Measurements from ENCODE around the gene ALDH9A1.
"Not testable (repeated sequence)": the region's sequence is repeated elsewhere in the genome, so short reads cannot be mapped to it uniquely, and the experiment has no call there.

The ALDH9A1 gene

GRCh38 chr1:165716265-165717051 lies 18.1 kb upstream of the ALDH9A1 start:
- H3K9me3 ChIP-seq (ENCODE audit: control insufficient read depth, low read length); DNase-seq (ENCODE audit: low read depth); H3K4me3 ChIP-seq (ENCODE audit: low read length); H3K9ac ChIP-seq (ENCODE audit: low read length); H3K36me3 ChIP-seq (ENCODE audit: control insufficient read depth, insufficient read depth, low read length, severe bottlenecking); H3K4me1 ChIP-seq (ENCODE audit: control insufficient read depth, insufficient read depth, low read length); H3K27me3 ChIP-seq (replicated peaks; ENCODE audit: control insufficient read depth, insufficient read depth, low read length): not testable (repeated sequence)

DNA sequence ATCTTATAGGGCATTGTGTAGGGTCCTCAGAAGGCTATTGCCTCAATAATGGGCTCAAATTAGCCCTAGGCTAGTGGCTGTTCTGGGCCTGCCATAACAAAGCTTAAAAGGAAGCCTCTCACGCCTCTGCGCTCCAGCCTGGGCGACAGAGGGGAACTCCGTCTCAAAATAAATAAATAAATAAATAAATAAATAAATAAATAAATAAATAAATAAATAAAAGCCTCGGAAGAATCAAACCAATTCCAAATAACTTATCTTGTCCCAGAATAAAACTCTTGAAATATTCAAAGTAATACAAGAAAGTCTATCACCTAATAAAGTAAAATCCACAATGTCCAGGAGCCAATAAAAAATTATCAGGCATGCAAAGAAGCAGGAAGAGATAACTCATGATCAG lies 14.4 kb upstream of the ALDH9A1 start:
- H3K4me3 ChIP-seq (ENCODE audit: low read length): no peak overlapping the region
- H3K36me3 ChIP-seq (ENCODE audit: control insufficient read depth, insufficient read depth, low read length, severe bottlenecking): no peaks in the 10 kb centered on the region
- H3K9ac ChIP-seq (ENCODE audit: low read length): no peak overlapping the region
- H3K4me1 ChIP-seq (ENCODE audit: control insufficient read depth, insufficient read depth, low read length): no peaks in the 10 kb centered on the region
- DNase-seq (ENCODE audit: low read depth): no peak
- H3K9me3 ChIP-seq (ENCODE audit: control insufficient read depth, low read length): no peaks in the 10 kb centered on the region
- no peaks in the 10 kb centered on the region for H3K27me3 ChIP-seq (replicated peaks; ENCODE audit: control insufficient read depth, insufficient read depth, low read length)

GRCh38 chr1:165707984-165708706 lies 9.8 kb upstream of the ALDH9A1 start:
- no peaks in the 10 kb centered on the region for H3K36me3 ChIP-seq (ENCODE audit: control insufficient read depth, insufficient read depth, low read length, severe bottlenecking)
- no peaks in the 10 kb centered on the region for H3K9me3 ChIP-seq (ENCODE audit: control insufficient read depth, low read length)

DNA sequence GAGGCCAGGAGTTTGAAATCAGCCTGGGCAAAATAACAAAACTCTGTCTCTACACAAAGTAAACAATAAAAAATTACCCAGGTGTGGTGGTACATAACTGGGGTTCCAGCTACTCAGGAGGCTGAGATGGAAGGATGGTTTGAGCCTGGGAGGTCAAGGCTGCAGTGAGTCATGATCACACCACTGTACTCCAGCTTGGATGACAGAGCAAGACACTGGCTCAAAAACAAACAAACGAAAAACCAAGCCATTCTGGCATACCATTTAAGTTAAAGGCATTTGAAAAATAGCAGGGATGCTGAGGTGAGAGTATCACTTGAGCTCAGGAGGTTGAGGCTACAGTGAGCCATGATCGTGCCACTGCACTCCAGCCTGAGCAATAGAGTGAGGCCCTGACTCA lies 5.3 kb upstream of the ALDH9A1 start:
- peaks cover 4% of the 10 kb centered on the region for H3K4me1 ChIP-seq (ENCODE audit: control insufficient read depth, insufficient read depth, low read length)
- no peak overlapping the region for H3K4me3 ChIP-seq (ENCODE audit: low read length)
- no peaks in the 10 kb centered on the region for H3K36me3 ChIP-seq (ENCODE audit: control insufficient read depth, insufficient read depth, low read length, severe bottlenecking)
- H3K9me3 ChIP-seq (ENCODE audit: control insufficient read depth, low read length): no peaks in the 10 kb centered on the region
- H3K27me3 ChIP-seq (replicated peaks; ENCODE audit: control insufficient read depth, insufficient read depth, low read length): no peaks in the 10 kb centered on the region
- no peak for DNase-seq (ENCODE audit: low read depth)
- no peak overlapping the region for H3K9ac ChIP-seq (ENCODE audit: low read length)

More at GRCh38 chr1:165707984-165708706, 9.8 kb upstream of the ALDH9A1 start:
- Histone ChIP-seq H3K27me3 (replicated peaks; ENCODE audit: control insufficient read depth, insufficient read depth, low read length) (no peaks in the 10 kb centered on the region), H3K4me1 (ENCODE audit: control insufficient read depth, insufficient read depth, low read length) (no peaks in the 10 kb centered on the region), H3K9ac (ENCODE audit: low read length) (no peak overlapping the region), H3K4me3 (ENCODE audit: low read length) (no peak overlapping the region)
- no peak for DNase-seq (ENCODE audit: low read depth)

GRCh38 chr1:165701922-165702321 lies 3.6 kb upstream of the ALDH9A1 start:
- H3K27me3 ChIP-seq (replicated peaks; ENCODE audit: control insufficient read depth, insufficient read depth, low read length); DNase-seq (ENCODE audit: low read depth); H3K36me3 ChIP-seq (ENCODE audit: control insufficient read depth, insufficient read depth, low read length, severe bottlenecking); H3K4me1 ChIP-seq (ENCODE audit: control insufficient read depth, insufficient read depth, low read length); H3K4me3 ChIP-seq (ENCODE audit: low read length); H3K9me3 ChIP-seq (ENCODE audit: control insufficient read depth, low read length); H3K9ac ChIP-seq (ENCODE audit: low read length): not testable (repeated sequence)

- H3K27me3 ChIP-seq (replicated peaks; ENCODE audit: control insufficient read depth, insufficient read depth, low read length): no peaks in the 10 kb centered on the region
- H3K9ac ChIP-seq (ENCODE audit: low read length): no peak overlapping the region
- H3K4me1 ChIP-seq (ENCODE audit: control insufficient read depth, insufficient read depth, low read length): peaks cover 21% of the 10 kb centered on the region
- H3K4me3 ChIP-seq (ENCODE audit: low read length): no peak overlapping the region
- no peaks in the 10 kb centered on the region for H3K9me3 ChIP-seq (ENCODE audit: control insufficient read depth, low read length)
- no peaks in the 10 kb centered on the region for H3K36me3 ChIP-seq (ENCODE audit: control insufficient read depth, insufficient read depth, low read length, severe bottlenecking)
- DNase-seq (ENCODE audit: low read depth): no peak
Observed at GRCh38 chr1:165699577-165699976, 1.2 kb upstream of the ALDH9A1 start.

GRCh38 chr1:165698761-165699052 lies 345 bp upstream of the ALDH9A1 start:
- no peak for DNase-seq (ENCODE audit: low read depth)
- Histone ChIP-seq H3K4me1 (ENCODE audit: control insufficient read depth, insufficient read depth, low read length) (peaks cover 26% of the 10 kb centered on the region), H3K9me3 (ENCODE audit: control insufficient read depth, low read length) (no peaks in the 10 kb centered on the region), H3K4me3 (ENCODE audit: low read length) (peak overlapping the region; percentile 94), H3K9ac (ENCODE audit: low read length) (peak overlapping the region; percentile 95), H3K36me3 (ENCODE audit: control insufficient read depth, insufficient read depth, low read length, severe bottlenecking) (peaks cover 3% of the 10 kb centered on the region), H3K27me3 (replicated peaks; ENCODE audit: control insufficient read depth, insufficient read depth, low read length) (no peaks in the 10 kb centered on the region)

- Histone ChIP-seq H3K27me3 (replicated peaks; ENCODE audit: control insufficient read depth, insufficient read depth, low read length) (no peaks in the 10 kb centered on the region), H3K36me3 (ENCODE audit: control insufficient read depth, insufficient read depth, low read length, severe bottlenecking) (peaks cover 3% of the 10 kb centered on the region), H3K9ac (ENCODE audit: low read length) (peak overlapping the region; percentile 95), H3K4me1 (ENCODE audit: control insufficient read depth, insufficient read depth, low read length) (peaks cover 26% of the 10 kb centered on the region), H3K9me3 (ENCODE audit: control insufficient read depth, low read length) (no peaks in the 10 kb centered on the region), H3K4me3 (ENCODE audit: low read length) (peak overlapping the region; percentile 94)
- DNase-seq (ENCODE audit: low read depth): peak; percentile 27
Observed at GRCh38 chr1:165697491-165697880, 876 bp downstream of the ALDH9A1 start.

DNA sequence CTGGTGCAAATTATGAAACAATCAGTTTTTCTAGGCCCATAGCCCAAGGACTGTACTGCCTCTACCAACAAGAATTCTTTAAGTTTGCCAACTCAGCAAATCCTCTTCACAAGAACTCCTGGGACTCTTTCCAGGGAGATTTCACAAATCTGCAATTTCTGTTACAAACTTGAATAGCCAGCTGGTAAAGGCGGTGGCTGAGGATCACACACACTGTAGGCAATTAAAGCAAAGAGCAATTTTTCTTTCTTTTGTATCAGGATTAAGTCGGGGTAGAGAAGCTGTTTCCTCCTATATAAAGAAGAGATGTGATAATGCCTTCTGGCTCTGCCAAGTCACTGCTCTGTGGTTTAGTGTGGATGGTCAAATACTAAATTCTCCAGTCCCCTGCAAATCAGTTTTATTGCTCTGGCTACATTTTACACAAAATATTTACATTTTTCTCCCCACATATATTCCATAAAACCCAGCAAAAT lies 1.7 kb downstream of the ALDH9A1 start:
- Histone ChIP-seq H3K9me3 (ENCODE audit: control insufficient read depth, low read length) (no peaks in the 10 kb centered on the region), H3K4me1 (ENCODE audit: control insufficient read depth, insufficient read depth, low read length) (peaks cover 22% of the 10 kb centered on the region), H3K36me3 (ENCODE audit: control insufficient read depth, insufficient read depth, low read length, severe bottlenecking) (peaks cover 3% of the 10 kb centered on the region), H3K27me3 (replicated peaks; ENCODE audit: control insufficient read depth, insufficient read depth, low read length) (no peaks in the 10 kb centered on the region), H3K4me3 (ENCODE audit: low read length) (peak overlapping the region; percentile 94), H3K9ac (ENCODE audit: low read length) (peak overlapping the region; percentile 95)
- peak; percentile 97 for DNase-seq (ENCODE audit: low read depth)

DNA sequence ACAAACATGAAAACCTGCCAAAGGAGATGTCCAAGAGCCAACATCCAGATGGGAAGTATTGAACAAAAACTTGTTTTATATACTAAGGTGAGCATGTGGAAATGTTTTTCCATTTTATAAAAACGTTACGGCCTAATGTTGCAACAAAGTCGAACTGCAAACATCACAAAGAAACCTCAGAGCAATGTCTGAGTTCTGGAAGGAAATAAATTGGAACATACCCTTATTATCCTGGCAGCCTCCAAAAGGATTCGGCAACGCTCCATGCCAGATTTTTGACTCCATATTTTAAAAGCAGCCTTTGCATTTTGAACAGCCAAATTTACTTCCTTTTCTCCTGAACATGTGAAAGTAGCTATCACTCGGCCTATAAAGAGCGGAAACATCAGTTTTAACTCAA lies 3.3 kb downstream of the ALDH9A1 start:
- Histone ChIP-seq H3K27me3 (replicated peaks; ENCODE audit: control insufficient read depth, insufficient read depth, low read length) (no peaks in the 10 kb centered on the region), H3K36me3 (ENCODE audit: control insufficient read depth, insufficient read depth, low read length, severe bottlenecking) (peaks cover 11% of the 10 kb centered on the region), H3K9me3 (ENCODE audit: control insufficient read depth, low read length) (no peaks in the 10 kb centered on the region), H3K4me3 (ENCODE audit: low read length) (peak overlapping the region; percentile 94), H3K4me1 (ENCODE audit: control insufficient read depth, insufficient read depth, low read length) (peaks cover 22% of the 10 kb centered on the region), H3K9ac (ENCODE audit: low read length) (peak overlapping the region; percentile 38)
- no peak for DNase-seq (ENCODE audit: low read depth)

DNA sequence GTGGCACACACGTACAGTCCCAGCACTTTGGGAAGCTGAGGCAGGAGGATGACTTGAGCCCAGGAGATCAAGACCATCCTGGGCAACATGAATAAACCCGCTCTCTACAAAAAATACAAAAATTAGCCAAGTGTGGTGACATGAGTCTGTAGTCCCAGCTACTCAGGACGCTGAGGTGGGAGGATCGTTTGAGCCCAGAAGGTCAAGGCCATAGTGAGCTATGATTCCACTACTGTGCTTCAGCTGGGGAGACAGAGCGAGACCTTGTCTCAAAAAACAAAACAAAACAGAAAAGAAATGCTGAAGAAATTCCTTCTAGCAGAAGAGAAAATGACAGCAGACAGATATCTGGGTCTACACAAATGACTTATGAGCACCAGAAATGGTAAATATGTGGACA lies 10.3 kb downstream of the ALDH9A1 start:
- H3K9me3 ChIP-seq (ENCODE audit: control insufficient read depth, low read length): no peaks in the 10 kb centered on the region
- peaks cover 58% of the 10 kb centered on the region for H3K36me3 ChIP-seq (ENCODE audit: control insufficient read depth, insufficient read depth, low read length, severe bottlenecking)
- H3K9ac ChIP-seq (ENCODE audit: low read length): no peak overlapping the region
- no peaks in the 10 kb centered on the region for H3K27me3 ChIP-seq (replicated peaks; ENCODE audit: control insufficient read depth, insufficient read depth, low read length)
- DNase-seq (ENCODE audit: low read depth): no peak
- H3K4me3 ChIP-seq (ENCODE audit: low read length): no peak overlapping the region
- peaks cover 16% of the 10 kb centered on the region for H3K4me1 ChIP-seq (ENCODE audit: control insufficient read depth, insufficient read depth, low read length)
